Measurements from ENCODE around the gene VRK1.
"Not testable (repeated sequence)": the region's sequence is repeated elsewhere in the genome, so short reads cannot be mapped to it uniquely, and the experiment has no call there.

Gene VRK1

DNA sequence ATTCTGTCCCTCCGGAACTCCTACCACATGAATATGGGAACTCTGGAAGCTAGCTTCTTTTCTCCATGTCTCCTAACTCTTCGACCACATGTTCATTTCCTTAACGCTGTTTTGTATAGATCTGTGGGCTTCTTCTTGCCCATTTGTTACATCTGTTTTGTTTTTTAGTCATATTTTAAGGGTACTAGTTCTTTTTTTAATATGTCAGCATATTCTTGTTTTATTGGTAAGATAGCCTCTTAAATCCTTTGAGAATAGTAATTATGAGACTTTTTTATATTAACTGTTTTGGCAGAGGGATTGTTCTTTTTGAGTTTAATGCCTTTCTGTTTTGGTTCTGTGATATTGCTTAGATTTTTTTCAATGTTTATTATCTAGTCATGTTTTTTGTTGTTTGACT, 70.5 kb downstream of the VRK1 start:
- no peak for ATAC-seq
- TF ChIP-seq, protein P1, sequence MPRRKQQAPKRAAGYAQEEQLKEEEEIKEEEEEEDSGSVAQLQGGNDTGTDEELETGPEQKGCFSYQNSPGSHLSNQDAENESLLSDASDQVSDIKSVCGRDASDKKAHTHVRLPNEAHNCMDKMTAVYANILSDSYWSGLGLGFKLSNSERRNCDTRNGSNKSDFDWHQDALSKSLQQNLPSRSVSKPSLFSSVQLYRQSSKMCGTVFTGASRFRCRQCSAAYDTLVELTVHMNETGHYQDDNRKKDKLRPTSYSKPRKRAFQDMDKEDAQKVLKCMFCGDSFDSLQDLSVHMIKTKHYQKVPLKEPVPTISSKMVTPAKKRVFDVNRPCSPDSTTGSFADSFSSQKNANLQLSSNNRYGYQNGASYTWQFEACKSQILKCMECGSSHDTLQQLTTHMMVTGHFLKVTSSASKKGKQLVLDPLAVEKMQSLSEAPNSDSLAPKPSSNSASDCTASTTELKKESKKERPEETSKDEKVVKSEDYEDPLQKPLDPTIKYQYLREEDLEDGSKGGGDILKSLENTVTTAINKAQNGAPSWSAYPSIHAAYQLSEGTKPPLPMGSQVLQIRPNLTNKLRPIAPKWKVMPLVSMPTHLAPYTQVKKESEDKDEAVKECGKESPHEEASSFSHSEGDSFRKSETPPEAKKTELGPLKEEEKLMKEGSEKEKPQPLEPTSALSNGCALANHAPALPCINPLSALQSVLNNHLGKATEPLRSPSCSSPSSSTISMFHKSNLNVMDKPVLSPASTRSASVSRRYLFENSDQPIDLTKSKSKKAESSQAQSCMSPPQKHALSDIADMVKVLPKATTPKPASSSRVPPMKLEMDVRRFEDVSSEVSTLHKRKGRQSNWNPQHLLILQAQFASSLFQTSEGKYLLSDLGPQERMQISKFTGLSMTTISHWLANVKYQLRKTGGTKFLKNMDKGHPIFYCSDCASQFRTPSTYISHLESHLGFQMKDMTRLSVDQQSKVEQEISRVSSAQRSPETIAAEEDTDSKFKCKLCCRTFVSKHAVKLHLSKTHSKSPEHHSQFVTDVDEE (CRISPR knock-in tag; IDR thresholded peaks at IDR 0.05) = no peak
- TF ChIP-seq BACH2 (CRISPR knock-in tag; IDR thresholded peaks at IDR 0.05; ENCODE audit: borderline replicate concordance) (no peak), ZNF8 (CRISPR knock-in tag; IDR thresholded peaks at IDR 0.05) (no peak)

DNA sequence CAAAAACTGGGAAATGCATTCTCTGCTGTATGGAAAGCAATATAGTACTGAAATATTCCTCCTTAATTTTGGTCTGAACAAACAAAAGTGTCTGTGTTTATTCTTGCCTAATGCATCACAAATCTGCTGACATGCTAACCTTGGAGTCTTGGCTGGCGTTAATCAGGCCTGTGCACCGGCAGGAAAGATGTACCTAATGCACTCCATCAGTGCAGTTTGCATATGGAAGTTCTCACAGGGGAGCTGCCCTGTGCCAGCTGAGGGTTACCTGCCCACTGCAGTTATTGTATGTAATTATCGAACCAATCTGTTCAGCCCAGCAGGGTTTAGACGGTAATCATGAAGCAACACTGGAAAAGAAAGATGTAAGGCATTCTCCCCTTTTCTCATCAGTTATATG, 76.9 kb downstream of the VRK1 start:
- ATAC-seq = no peak
- TF ChIP-seq RARB (CRISPR knock-in tag; IDR thresholded peaks at IDR 0.05) (no peak), SNAI2 (CRISPR knock-in tag; IDR thresholded peaks at IDR 0.05) (no peak), ARNTL (CRISPR knock-in tag; IDR thresholded peaks at IDR 0.05; ENCODE audit: borderline replicate concordance, low read depth) (no peak)
- TF ChIP-seq, protein P2, sequence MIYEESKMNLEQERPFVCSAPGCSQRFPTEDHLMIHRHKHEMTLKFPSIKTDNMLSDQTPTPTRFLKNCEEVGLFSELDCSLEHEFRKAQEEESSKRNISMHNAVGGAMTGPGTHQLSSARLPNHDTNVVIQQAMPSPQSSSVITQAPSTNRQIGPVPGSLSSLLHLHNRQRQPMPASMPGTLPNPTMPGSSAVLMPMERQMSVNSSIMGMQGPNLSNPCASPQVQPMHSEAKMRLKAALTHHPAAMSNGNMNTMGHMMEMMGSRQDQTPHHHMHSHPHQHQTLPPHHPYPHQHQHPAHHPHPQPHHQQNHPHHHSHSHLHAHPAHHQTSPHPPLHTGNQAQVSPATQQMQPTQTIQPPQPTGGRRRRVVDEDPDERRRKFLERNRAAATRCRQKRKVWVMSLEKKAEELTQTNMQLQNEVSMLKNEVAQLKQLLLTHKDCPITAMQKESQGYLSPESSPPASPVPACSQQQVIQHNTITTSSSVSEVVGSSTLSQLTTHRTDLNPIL (CRISPR knock-in tag; IDR thresholded peaks at IDR 0.05; ENCODE audit: low read depth) = no peak

DNA sequence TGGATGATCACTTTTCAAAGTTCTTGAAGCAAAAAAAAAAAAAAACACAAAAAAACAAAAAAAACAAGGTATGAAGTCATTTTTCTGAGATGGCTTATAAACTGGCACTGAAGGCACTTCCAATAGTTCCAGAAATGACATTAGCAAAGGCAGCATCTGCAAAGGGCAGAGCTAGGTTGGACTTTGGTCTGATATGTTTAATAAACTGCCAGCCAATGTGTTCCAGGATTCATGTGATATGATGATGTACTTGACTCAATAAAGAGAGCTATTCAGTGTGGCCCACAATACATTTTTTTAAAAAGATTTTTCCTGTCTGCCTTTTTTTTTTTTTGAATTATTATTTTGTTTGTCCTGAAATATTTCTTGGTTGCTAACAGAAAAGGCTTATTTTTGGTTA, 79.6 kb downstream of the VRK1 start:
- TF ChIP-seq ARNTL (CRISPR knock-in tag; IDR thresholded peaks at IDR 0.05; ENCODE audit: borderline replicate concordance, low read depth) (no peak), ZNF8 (CRISPR knock-in tag; IDR thresholded peaks at IDR 0.05) (no peak), ZC3H10 (CRISPR knock-in tag; IDR thresholded peaks at IDR 0.05) (no peak)
- TF ChIP-seq, protein P2 (CRISPR knock-in tag; IDR thresholded peaks at IDR 0.05; ENCODE audit: low read depth) = no peak
- no peak for ATAC-seq

DNA sequence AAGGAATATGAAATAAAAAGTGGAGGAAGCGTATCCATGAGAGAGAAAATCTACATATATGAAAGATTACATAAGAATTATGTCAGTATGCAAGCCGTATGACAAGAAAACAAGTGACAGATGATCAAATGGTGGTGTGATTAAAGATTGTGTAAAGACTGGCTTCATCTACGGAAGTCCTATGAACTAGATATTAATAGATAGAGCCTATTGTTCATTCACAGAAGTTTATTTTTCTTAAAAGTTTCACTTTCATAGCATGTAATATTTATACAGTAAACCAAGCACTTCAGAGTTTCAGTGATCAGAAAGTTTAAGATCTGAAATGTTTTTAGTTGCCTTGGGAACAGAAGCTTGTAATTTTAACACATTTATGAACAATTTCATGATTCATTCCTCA, 84.5 kb downstream of the VRK1 start:
- ATAC-seq = no peak
- TF ChIP-seq BACH2 (CRISPR knock-in tag; IDR thresholded peaks at IDR 0.05; ENCODE audit: borderline replicate concordance) (no peak), ARNTL (CRISPR knock-in tag; IDR thresholded peaks at IDR 0.05; ENCODE audit: borderline replicate concordance, low read depth) (no peak), PPARA (CRISPR knock-in tag; IDR thresholded peaks at IDR 0.05; ENCODE audit: borderline replicate concordance) (no peak), CSDC2 (CRISPR knock-in tag; IDR thresholded peaks at IDR 0.05) (no peak), SNAI2 (CRISPR knock-in tag; IDR thresholded peaks at IDR 0.05) (no peak), ZNF565 (CRISPR knock-in tag; conservative IDR thresholded peaks at IDR 0.05; ENCODE audit: low read depth) (no peak), TOX (CRISPR knock-in tag; IDR thresholded peaks at IDR 0.05; ENCODE audit: borderline replicate concordance) (no peak)
- TF ChIP-seq, protein P3, sequence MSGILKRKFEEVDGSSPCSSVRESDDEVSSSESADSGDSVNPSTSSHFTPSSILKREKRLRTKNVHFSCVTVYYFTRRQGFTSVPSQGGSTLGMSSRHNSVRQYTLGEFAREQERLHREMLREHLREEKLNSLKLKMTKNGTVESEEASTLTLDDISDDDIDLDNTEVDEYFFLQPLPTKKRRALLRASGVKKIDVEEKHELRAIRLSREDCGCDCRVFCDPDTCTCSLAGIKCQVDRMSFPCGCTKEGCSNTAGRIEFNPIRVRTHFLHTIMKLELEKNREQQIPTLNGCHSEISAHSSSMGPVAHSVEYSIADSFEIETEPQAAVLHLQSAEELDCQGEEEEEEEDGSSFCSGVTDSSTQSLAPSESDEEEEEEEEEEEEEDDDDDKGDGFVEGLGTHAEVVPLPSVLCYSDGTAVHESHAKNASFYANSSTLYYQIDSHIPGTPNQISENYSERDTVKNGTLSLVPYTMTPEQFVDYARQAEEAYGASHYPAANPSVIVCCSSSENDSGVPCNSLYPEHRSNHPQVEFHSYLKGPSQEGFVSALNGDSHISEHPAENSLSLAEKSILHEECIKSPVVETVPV (CRISPR knock-in tag; IDR thresholded peaks at IDR 0.05) = no peak

DNA sequence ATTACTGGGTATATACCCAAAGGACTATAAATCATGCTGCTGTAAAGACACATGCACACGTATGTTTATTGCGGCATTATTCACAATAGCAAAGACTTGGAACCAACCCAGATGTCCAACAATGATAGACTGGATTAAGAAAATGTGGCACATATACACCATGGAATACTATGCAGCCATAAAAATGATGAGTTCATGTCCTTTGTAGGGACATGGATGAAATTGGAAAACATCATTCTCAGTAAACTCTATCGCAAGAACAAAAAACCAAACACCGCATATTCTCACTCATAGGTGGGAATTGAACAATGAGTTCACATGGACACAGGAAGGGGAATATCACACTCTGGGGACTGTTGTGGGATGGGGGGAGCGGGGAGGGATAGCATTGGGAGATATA, 86.8 kb downstream of the VRK1 start:
- ATAC-seq = not testable (repeated sequence)

DNA sequence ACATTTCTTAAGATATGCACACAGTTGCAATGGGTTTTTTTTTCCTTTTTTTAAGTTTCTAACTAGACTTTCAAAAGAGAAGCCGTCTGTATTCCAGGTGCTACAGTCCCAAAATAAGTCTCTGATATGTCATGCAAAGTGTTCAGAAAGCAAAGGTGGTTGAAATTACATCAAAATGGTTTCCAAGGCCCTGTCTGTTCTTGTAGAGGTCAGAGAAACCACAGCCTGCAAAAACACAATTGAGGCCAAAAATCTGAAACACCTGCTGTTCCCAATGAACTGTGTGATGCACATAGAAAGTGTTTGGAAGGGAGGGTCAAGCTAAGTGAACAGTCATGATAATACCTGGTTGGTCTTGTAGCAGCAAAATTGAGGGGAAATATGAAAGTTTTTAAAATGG, 91.0 kb downstream of the VRK1 start:
- TF ChIP-seq, protein P4, sequence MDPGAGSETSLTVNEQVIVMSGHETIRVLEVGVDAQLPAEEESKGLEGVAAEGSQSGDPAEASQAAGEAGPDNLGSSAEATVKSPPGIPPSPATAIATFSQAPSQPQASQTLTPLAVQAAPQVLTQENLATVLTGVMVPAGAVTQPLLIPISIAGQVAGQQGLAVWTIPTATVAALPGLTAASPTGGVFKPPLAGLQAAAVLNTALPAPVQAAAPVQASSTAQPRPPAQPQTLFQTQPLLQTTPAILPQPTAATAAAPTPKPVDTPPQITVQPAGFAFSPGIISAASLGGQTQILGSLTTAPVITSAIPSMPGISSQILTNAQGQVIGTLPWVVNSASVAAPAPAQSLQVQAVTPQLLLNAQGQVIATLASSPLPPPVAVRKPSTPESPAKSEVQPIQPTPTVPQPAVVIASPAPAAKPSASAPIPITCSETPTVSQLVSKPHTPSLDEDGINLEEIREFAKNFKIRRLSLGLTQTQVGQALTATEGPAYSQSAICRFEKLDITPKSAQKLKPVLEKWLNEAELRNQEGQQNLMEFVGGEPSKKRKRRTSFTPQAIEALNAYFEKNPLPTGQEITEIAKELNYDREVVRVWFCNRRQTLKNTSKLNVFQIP (CRISPR knock-in tag; IDR thresholded peaks at IDR 0.05; ENCODE audit: borderline replicate concordance, low read depth) = no peak
- TF ChIP-seq ZFP3 (CRISPR knock-in tag; IDR thresholded peaks at IDR 0.05) = no peak
- no peak for TF ChIP-seq ZFP30 (CRISPR knock-in tag; IDR thresholded peaks at IDR 0.05)
- no peak for TF ChIP-seq RARB (CRISPR knock-in tag; IDR thresholded peaks at IDR 0.05)
- TF ChIP-seq ARNTL (CRISPR knock-in tag; IDR thresholded peaks at IDR 0.05; ENCODE audit: borderline replicate concordance, low read depth) = no peak
- no peak for TF ChIP-seq TCF4 (CRISPR knock-in tag; IDR thresholded peaks at IDR 0.05; ENCODE audit: borderline replicate concordance)
- no peak for TF ChIP-seq ZNF70 (CRISPR knock-in tag; IDR thresholded peaks at IDR 0.05)
- TF ChIP-seq ISL1 (CRISPR knock-in tag; IDR thresholded peaks at IDR 0.05) = no peak
- no peak for TF ChIP-seq TOX (CRISPR knock-in tag; IDR thresholded peaks at IDR 0.05; ENCODE audit: borderline replicate concordance)
- TF ChIP-seq ZNF8 (CRISPR knock-in tag; IDR thresholded peaks at IDR 0.05) = no peak
- TF ChIP-seq ZC3H10 (CRISPR knock-in tag; IDR thresholded peaks at IDR 0.05) = no peak
- no peak for ATAC-seq

All from SK-N-SH treated with all-trans-retinoic acid at 6 μM for 48 hours (cell line).